ENCODE measurements around the gene FANCI. TPM values are rescaled to one million over a fixed set of nuclear protein-coding genes. Genes with fewer than 3 reads are reported as not detected.

Gene FANCI
- total and polyA plus RNA-seq, 2 of the 13 experiments (the other 11 are each of a cell fraction or from before 2014, with no cell fraction given): 15.7 to 68.8 TPM

- peak; percentile 88; the same call in 1 of the 2 replicates for TF ChIP-seq ZNF607 (CRISPR knock-in tag; IDR thresholded peaks at IDR 0.05; ENCODE audit: borderline replicate concordance)
- TF ChIP-seq ZXDC (CRISPR knock-in tag; IDR thresholded peaks at IDR 0.05): 0 out of 2 replicates have a peak, but pooled peaks have one; percentile 41
- no peak for TF ChIP-seq MYNN (CRISPR knock-in tag; IDR thresholded peaks at IDR 0.05; ENCODE audit: low read depth)
- no peak for TF ChIP-seq SUZ12 (IDR thresholded peaks at IDR 0.05; ENCODE audit: low read depth, low read length)
- no peak for TF ChIP-seq JUN (CRISPR knock-in tag; IDR thresholded peaks at IDR 0.05)
- TF ChIP-seq KDM5B (CRISPR knock-in tag; IDR thresholded peaks at IDR 0.05; ENCODE audit: borderline replicate concordance): peak; percentile 78; the same call in 1 of the 2 replicates
- no peak for TF ChIP-seq ZNF432 (CRISPR knock-in tag; IDR thresholded peaks at IDR 0.05; ENCODE audit: borderline replicate concordance)
- TF ChIP-seq ZNF572 (CRISPR knock-in tag; IDR thresholded peaks at IDR 0.05): no peak
- no peak for TF ChIP-seq SNAPC5 (CRISPR knock-in tag; IDR thresholded peaks at IDR 0.05; ENCODE audit: borderline replicate concordance)
- TF ChIP-seq REST (IDR thresholded peaks at IDR 0.05; ENCODE audit: borderline replicate concordance in 1 of 2, low read depth in 1 of 2, low read length in 2 of 2): no peak
- no peak for TF ChIP-seq GRHL1 (CRISPR knock-in tag; conservative IDR thresholded peaks at IDR 0.05)
- TF ChIP-seq ZNF546 (CRISPR knock-in tag; conservative IDR thresholded peaks at IDR 0.05): no peak
- TF ChIP-seq DMTF1 (CRISPR knock-in tag; IDR thresholded peaks at IDR 0.05): no peak
- peak; percentile 95 for TF ChIP-seq TAF15 (IDR thresholded peaks at IDR 0.05; ENCODE audit: low read depth, low read length, poor library complexity, severe bottlenecking)
- TF ChIP-seq MED8 (CRISPR knock-in tag; IDR thresholded peaks at IDR 0.05; ENCODE audit: insufficient replicate concordance): peak; percentile 22
- 0 out of 2 replicates have a peak, but pooled peaks have one; percentile 8 for TF ChIP-seq ATF7 (IDR thresholded peaks at IDR 0.05)
- TF ChIP-seq ATF7 (CRISPR knock-in tag; IDR thresholded peaks at IDR 0.05): no peak
Observed at GRCh38 chr15:89243691-89244573, at the start of gene FANCI (continued).

Measured in HepG2 (cell line).